IPS-18a (cell line): ENCODE results near the gene MYL11.
"Not testable (repeated sequence)": the region's sequence is repeated elsewhere in the genome, so short reads cannot be mapped to it uniquely, and the experiment has no call there.

Experiments
- H3K27ac ChIP-seq: one replicate; pipeline ENCODE4 v1.5.1; 2013; ENCODE audit warnings: low read length
- H3K27me3 ChIP-seq: one replicate; pipeline ENCODE4 v1.6.1; 2013; ENCODE audit warnings: mild to moderate bottlenecking, low read length; ENCODE audit not compliant: control insufficient read depth, insufficient read depth
- H3K36me3 ChIP-seq: one replicate; pipeline ENCODE4 v1.6.1; 2013; ENCODE audit warnings: low read depth, low read length; ENCODE audit not compliant: control insufficient read depth
- H3K4me1 ChIP-seq: one replicate; pipeline ENCODE4 v1.6.1; 2013; ENCODE audit warnings: low read depth, low read length; ENCODE audit not compliant: control insufficient read depth
- H3K4me3 ChIP-seq: one replicate; pipeline ENCODE4 v1.5.1; 2013; ENCODE audit warnings: low read length
- H3K9ac ChIP-seq: one replicate; pipeline ENCODE4 v1.6.1; 2013; ENCODE audit warnings: mild to moderate bottlenecking, low read length, moderate library complexity
- H3K9me3 ChIP-seq: one replicate; pipeline ENCODE4 v1.6.1; 2013; ENCODE audit warnings: low read depth, low read length; ENCODE audit not compliant: control insufficient read depth

The MYL11 gene, protein sequence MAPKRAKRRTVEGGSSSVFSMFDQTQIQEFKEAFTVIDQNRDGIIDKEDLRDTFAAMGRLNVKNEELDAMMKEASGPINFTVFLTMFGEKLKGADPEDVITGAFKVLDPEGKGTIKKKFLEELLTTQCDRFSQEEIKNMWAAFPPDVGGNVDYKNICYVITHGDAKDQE

DNA sequence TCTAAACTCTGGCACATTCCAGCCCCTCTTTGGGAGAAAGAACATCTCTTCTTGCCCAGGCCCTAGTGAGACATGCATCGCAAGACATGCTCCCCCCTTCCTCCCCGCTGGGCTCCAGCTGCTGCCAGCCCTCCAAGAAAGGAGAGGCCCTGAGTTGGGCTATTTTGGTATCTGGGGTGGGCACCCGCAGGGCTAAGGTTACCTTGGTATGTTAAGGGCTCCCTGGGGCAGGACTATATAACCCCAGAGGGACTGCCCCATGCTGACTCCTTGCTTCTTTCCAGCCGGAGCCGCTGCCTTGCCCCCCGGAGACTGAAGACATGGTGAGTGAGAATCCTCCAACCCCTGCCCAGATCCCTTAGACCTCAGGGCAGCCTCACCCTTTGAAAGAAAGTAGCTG is at the start of gene MYL11:
TSS of gene MYL11 (plus strand) at position 265 of the 400 bp plus-strand sequence. CDS start at position 321, 56 bp downstream.
- H3K4me3 ChIP-seq: no peak within 1 kb of the TSS
- no peaks in the 10 kb centered on the region for H3K27me3 ChIP-seq
- H3K9ac ChIP-seq: no peak within 1 kb of the TSS
- H3K27ac ChIP-seq: no peak within 1 kb of the TSS
- no peaks in the 10 kb centered on the region for H3K9me3 ChIP-seq
- no peaks in the 10 kb centered on the region for H3K36me3 ChIP-seq
- peaks cover 12% of the 10 kb centered on the region for H3K4me1 ChIP-seq

DNA sequence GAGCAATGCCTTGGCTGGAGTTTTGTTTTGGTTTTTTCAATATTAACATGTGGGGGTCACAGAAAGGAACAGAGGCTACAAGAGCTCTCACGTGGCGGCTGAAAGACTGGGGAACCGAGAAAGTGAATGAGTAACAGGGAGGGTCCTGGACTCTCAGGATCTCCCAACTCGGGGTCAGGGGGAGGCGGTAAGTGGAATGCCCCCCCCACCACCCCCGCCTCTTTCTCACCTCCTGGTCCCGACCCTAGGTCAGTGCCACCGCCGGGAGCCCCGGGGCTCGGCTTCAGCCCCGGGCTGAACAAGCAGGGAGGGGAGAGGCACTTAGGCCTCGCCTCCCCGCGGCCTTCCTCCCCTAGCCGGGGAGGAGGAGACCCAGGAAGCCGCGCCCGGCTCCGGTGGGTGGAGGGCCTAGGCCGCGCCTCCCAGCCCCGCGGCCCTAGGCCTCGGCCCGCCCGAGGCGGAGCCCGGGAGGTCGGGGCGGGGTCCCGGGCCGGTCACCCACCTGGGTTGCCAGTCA is 40.1 kb upstream of the MYL11 start:
- H3K36me3 ChIP-seq: not testable (repeated sequence)

DNA sequence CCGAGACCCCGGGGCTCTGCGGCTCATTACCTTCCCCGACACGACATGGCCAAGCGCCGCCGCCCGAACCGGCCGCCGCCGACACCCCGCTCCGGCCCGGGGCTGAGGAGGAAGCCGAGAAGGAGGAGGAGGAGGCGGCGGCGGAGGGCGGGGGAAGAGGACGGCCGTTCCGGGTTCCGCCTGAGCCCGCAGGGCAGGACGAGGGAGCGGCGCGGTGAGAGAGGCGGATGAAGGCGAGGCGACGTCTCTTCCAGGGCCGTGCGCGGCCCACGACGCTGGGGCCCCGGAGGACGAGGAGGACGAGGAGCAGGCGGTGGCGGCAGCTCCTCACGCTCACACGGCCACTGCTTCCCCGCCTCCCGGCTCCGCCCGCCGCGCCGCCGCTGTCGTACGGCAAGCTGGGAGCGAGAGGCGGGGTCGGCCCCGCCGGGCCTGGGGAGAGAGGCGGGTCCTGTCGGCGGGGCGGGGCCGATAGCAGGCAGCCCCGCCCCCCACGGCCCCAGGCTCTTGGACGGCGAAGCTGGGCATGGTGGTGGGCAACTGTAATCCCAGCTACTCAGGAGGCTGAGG is 39.5 kb upstream of the MYL11 start:
- H3K4me1 ChIP-seq, H3K9me3 ChIP-seq, H3K27me3 ChIP-seq, H3K27ac ChIP-seq, H3K36me3 ChIP-seq, H3K9ac ChIP-seq: not testable (repeated sequence)
- peak overlapping the region; percentile 59 for H3K4me3 ChIP-seq

More for the DNA sequence above, 40.1 kb upstream of the MYL11 start:
- H3K27ac ChIP-seq, H3K9me3 ChIP-seq, H3K27me3 ChIP-seq, H3K4me1 ChIP-seq: not testable (repeated sequence)
- Histone ChIP-seq H3K4me3 (peak overlapping the region; percentile 64), H3K9ac (peak overlapping the region; percentile 48)

DNA sequence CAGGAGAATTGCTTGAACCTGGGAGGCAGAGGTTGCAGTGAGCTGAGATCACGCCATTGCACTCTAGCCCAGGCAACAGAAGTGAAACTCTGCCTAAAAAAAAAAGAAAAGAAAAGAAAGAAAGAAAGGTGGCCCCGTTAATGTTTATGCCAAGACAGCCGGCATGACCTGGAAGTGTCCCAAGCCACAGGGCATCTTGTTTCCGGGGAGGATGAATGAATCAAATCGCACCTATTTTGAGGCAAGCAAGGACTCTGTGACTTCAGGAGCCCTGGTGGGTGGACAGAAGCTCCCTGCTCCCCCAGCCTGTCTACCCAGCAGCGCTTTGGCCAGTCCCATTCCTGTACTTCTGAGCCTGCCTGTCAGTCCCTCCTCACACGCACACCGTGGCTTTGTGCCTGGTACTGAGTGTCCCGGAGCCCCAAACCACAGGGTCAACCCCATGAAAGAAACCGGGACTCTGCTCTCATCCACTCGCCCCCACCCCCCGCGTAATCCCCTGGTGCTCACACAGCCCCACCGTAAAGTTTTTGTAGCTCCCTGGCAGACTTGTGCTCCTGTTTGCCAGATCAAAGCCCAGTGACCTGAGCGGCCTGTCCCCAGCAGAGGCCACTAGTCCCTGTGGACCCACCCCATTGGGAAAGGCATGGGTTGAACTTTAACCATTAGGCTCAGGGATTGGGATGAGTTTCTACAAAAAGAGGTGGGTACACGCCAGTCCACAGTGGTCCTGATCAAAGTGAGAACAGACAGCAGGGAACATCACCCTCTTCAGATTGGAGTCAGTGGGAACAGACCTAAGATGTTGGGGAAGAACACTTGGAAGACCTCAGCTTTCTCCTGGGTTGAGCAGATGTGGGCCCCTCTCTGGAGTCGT is 38.8 kb upstream of the MYL11 start:
- Histone ChIP-seq H3K27ac (no peak overlapping the region), H3K27me3 (no peaks in the 10 kb centered on the region), H3K4me3 (peak overlapping the region; percentile 21), H3K9ac (no peak overlapping the region), H3K9me3 (no peaks in the 10 kb centered on the region), H3K4me1 (peaks cover 5% of the 10 kb centered on the region), H3K36me3 (no peaks in the 10 kb centered on the region)

DNA sequence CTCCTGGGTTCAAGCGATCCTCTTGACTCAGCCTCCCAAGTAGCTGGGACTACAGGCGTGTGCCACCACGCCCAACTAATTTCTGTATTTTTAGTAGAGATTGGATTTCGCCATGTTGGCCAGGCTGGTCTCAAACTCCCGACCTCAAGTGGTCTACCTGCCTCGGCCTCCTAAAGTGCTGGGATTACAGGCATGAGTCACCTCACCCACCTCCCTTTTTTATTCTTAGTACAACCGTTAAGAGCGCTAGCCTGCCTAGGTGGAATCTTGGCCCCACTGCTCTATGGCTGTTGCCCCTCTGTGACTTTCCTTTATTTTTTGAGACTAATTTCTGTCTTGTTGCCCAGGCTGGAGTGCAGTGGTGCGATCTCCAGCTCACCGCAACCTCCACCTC is 36.6 kb upstream of the MYL11 start:
- H3K36me3 ChIP-seq, H3K4me1 ChIP-seq, H3K9ac ChIP-seq, H3K9me3 ChIP-seq, H3K4me3 ChIP-seq, H3K27ac ChIP-seq, H3K27me3 ChIP-seq: not testable (repeated sequence)

DNA sequence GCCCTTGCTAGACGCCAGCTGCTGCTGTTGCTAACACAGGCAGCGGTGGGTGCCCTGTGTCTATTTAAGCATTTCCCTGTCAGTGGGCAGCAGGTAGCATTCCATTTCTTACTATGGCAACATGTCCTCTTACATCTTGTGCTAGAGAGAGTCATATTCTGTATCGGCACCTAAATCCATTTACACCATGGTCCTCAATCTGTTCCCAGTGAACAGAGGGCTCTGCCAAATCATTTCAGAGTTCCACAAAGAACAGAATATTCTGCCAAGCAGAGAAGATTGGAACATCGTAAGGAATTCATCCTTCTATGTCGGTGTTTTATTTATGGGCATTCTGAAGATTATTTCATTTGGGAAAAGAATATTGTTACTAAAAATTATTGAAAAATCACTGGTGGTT is 35.9 kb upstream of the MYL11 start:
- not testable (repeated sequence) for H3K36me3 ChIP-seq, H3K9ac ChIP-seq, H3K4me3 ChIP-seq, H3K27ac ChIP-seq, H3K27me3 ChIP-seq, H3K4me1 ChIP-seq, H3K9me3 ChIP-seq

DNA sequence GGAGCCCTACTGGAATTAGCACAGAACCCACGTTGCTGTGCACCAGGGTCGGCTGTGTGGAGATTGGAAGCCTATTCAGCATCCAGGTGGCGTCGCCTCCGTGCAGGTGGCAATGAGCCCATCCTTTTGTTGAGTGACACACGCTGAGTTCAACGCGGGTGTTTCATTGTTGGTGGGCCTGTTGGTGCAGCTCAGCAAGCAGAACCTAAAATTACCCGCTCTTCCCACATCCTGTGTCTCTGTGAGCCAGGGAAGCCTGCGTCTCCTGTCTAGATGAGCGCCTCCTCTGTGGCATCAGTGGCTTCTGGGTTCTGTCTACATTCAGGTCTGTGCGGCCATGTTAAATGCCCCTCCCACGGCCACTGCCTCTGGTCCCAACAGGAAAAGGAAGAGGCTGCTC is 34.0 kb upstream of the MYL11 start:
- H3K4me3 ChIP-seq: no peak overlapping the region
- H3K36me3 ChIP-seq: no peaks in the 10 kb centered on the region
- H3K27me3 ChIP-seq: no peaks in the 10 kb centered on the region
- H3K27ac ChIP-seq: no peak overlapping the region
- peaks cover 3% of the 10 kb centered on the region for H3K4me1 ChIP-seq
- no peak overlapping the region for H3K9ac ChIP-seq
- H3K9me3 ChIP-seq: no peaks in the 10 kb centered on the region

DNA sequence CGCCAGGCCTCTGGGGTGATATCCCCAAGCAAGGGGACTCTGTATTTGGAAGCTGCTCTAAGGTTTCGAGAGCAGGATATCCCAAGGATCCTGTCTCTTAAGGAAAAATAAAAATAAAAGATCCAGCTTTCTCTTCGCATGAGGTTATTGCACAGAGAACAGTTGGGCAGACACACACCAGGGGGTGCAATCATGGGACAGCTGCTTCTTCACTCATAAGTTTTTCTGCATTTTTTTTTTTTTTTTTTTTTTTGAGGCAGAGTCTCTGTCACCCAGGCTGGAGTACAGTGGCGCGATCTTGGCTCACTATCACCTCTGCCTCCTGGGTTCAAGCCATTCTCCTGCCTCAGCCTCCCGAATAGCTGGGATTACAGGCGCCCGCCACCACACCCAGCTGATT is 32.6 kb upstream of the MYL11 start:
- H3K4me1 ChIP-seq, H3K9ac ChIP-seq, H3K27me3 ChIP-seq, H3K36me3 ChIP-seq, H3K4me3 ChIP-seq, H3K27ac ChIP-seq, H3K9me3 ChIP-seq: not testable (repeated sequence)

DNA sequence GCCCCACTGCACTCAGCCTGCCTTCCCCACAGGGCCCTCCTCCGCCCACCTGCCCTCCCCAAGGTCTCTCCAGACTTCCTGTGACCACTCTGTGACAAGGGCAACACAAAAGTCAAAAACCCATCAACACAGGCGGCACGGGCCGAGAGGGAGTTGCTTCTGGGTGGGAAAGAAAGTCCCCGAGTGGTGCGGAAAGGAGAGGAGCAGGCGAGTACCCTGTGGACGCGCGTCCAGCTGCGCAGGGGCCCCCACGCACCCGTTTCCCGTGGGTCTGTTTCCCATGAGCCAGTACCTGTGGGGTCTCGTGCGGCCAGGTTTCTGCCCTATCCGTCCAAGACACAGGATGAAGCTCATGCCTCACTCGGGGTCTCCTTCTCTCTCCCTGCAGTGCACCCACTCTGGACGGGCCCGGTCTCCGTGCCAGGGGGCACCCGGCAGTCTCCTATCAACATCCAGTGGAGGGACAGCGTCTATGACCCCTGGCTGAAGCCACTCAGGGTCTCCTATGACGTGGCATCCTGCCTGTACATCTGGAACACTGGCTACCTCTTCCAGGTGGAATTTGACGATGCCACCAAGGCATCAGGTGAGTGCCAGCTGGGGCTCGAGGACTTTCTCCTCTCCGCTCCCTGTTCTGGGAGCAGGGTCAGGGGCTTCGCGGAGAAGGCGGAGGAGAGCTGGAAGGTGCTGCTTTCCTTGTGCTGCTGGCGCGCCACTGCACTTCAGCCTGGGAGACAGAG is 31.7 kb upstream of the MYL11 start:
- no peak overlapping the region for H3K4me3 ChIP-seq
- H3K4me1 ChIP-seq: no peaks in the 10 kb centered on the region
- H3K36me3 ChIP-seq: no peaks in the 10 kb centered on the region
- H3K27me3 ChIP-seq: no peaks in the 10 kb centered on the region
- H3K27ac ChIP-seq: no peak overlapping the region
- no peaks in the 10 kb centered on the region for H3K9me3 ChIP-seq
- H3K9ac ChIP-seq: no peak overlapping the region

DNA sequence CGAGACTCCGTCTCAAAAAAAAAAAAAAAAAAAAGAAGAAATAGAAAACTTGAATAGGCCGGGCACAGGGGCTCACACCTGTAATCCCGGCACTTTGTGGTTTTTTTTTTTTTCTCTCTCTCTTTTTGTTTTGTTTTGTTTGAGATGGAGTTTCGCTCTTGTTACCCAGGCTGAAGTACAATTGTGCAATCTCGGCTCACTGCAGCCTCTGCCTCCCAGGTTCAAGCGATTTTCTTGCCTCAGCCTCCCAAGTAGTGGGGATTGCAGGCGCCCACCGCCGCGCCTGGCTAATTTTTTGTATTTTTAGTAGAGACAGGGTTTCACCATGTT is 31.1 kb upstream of the MYL11 start:
- not testable (repeated sequence) for H3K9ac ChIP-seq, H3K36me3 ChIP-seq, H3K9me3 ChIP-seq, H3K4me3 ChIP-seq, H3K27me3 ChIP-seq, H3K27ac ChIP-seq, H3K4me1 ChIP-seq

DNA sequence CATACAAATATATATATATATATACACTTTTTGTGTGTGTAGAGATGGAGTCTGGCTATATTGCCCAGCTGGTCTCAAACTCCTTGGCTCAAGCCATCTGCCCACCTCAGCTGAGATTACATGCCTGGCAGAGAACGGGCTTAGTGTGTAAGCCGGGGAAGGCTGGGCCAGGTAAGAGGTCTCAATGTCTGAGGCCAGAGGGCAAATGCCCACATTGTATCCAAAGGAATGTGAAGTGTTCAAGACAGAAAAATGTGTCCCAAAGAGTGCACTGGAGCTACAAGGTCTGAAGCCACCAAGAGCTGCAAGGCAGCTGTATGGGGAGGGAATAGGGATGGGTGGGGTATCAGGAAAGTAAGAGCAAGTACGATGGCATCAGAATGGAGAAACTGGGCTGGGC is 28.3 kb upstream of the MYL11 start:
- no peaks in the 10 kb centered on the region for H3K9me3 ChIP-seq
- peaks cover 14% of the 10 kb centered on the region for H3K36me3 ChIP-seq
- H3K27ac ChIP-seq: no peak overlapping the region
- no peaks in the 10 kb centered on the region for H3K4me1 ChIP-seq
- no peak overlapping the region for H3K9ac ChIP-seq
- H3K27me3 ChIP-seq: no peaks in the 10 kb centered on the region
- H3K4me3 ChIP-seq: no peak overlapping the region
